HL-60/S4 (cell line): ENCODE results near the gene EXD3.
"Not testable (repeated sequence)": the region's sequence is repeated elsewhere in the genome, so short reads cannot be mapped to it uniquely, and the experiment has no call there.

Experiments
- in situ Hi-C: fragments of 300-500 bp; cut with MboI; formaldehyde crosslinking; loops from 2 replicates; pipeline ENCODE4 v1.14.3; 2022; ENCODE audit warnings: low sequenced_read_pairs

EXD3 gene

GRCh38 chr9:137265496-137266161 is 157.3 kb downstream of the EXD3 start:
- in situ Hi-C loops = no loop called here

GRCh38 chr9:137264067-137264466 is 158.9 kb downstream of the EXD3 start:
- in situ Hi-C loops = no loop called here

GRCh38 chr9:137263506-137263905 is 159.5 kb downstream of the EXD3 start:
- in situ Hi-C loops = no loop called here

- in situ Hi-C loops = no loop called here
Measured at GRCh38 chr9:137262909-137263285, 160.1 kb downstream of the EXD3 start.

GRCh38 chr9:137262173-137262908 is 160.6 kb downstream of the EXD3 start:
- in situ Hi-C loops = not testable (repeated sequence)
